ENCODE measurements around the gene SLC32A1. TPM values are rescaled to one million over a fixed set of nuclear protein-coding genes. Genes with fewer than 3 reads are reported as not detected.

Gene SLC32A1
- total RNA-seq, 2 donors from 2014 or later = 0.11 TPM; not detected in 1

Other genes with a start within 250 kb of the SLC32A1 start
- gene ADIG, start 143.3 kb upstream of the SLC32A1 start, total RNA-seq = not detected
- gene ARHGAP40, start 122.7 kb upstream of the SLC32A1 start, total RNA-seq = not detected
- gene ACTR5, start 24.0 kb downstream of the SLC32A1 start, total RNA-seq = 10 to 100 TPM in 1 of 2 donors, 1 to 10 TPM in 1; 9.9 to 10.4 TPM
- 10 to 100 TPM; 77.2 to 79.5 TPM for gene PPP1R16B, start 81.2 kb downstream of the SLC32A1 start, total RNA-seq
- 10 to 100 TPM; 15.9 to 18.3 TPM for gene FAM83D, start 201.9 kb downstream of the SLC32A1 start, total RNA-seq
- 10 to 100 TPM in 1 of 2 donors, 1 to 10 TPM in 1; 6.0 to 13.4 TPM for gene DHX35, start 237.9 kb downstream of the SLC32A1 start, total RNA-seq